CD4-positive, alpha-beta T cell treated with Interleukin-6 for 4 hours (primary cell): ENCODE measurements around the gene CTNNBIP1.
"Not testable (repeated sequence)": the region's sequence is repeated elsewhere in the genome, so short reads cannot be mapped to it uniquely, and the experiment has no call there.

Experiments used
- DNase-seq: peaks from one replicate; pipeline ENCODE4 v3.0.0-alpha.2; 2020; ENCODE audit warnings: mixed read lengths

Gene CTNNBIP1

DNA sequence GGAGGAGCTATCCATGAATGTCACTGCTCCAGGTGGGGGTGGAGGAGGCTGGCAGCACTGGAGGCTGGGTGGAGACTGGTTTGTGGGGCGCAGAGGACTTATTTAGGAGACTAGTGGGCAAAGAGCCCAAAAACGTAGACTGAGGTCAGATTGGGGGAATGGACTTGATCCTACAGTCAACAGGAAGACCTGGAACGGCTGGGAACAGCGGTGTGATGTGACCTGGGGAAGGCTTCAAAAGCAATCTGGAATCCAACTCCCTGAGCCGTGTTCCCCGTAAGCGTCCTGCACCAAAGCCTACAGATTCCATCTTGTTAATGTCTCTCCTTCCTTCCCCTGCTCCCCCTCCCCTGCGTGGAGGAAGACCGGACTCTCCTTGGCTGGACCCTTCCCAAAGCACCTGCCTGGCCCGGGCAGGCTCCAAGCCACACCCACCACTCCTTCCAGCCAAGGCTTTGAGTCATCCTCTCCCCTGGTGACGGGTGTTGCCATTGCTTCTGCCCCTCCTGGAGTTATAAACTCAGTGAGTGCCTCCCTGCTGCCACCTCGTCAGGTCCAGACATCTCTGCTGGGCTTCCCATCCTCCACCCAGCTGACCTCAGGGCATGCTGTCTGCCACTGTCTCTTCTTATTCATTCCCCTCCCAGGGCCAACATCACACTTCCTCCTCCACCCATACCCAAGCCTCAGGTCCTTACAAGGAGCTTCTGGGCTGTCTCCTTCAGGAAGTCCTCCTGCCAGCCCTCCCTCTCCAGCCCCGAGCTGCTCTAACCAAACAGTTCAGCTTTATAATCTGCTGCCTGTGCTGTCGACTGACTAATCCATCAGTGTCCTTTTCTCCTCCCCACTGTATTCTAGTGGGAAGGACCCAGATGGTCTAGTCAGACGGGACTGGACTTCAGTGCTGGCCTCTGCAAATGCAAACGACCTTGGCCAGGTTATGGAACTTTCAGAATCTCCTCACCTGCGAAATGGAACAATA, 84.7 kb downstream of the CTNNBIP1 start:
- peak; percentile 58 for DNase-seq

DNA sequence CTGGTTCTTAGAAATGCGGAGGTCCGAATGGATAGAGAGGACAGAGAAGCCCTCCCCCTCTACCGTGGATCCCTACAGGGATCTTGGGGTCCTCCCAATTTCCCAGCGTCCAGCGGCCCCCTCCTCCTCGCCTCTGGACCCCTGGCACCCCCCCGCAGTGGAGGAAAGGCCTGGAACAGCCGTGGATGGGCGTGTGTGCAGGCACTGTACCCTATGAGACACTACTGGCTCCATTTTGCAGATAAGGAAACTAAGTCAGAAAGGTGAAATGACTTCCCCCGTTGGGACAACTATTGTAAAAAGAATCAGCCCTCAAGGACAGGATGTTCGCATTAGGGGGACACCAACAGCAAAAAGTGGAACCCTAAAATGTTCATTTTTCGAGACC, 85.4 kb downstream of the CTNNBIP1 start:
- no peak for DNase-seq

GRCh38 chr1:9823943-9824701, 85.9 kb downstream of the CTNNBIP1 start, which contains the start of gene CLSTN1:
CLSTN1 (minus strand) TSS chr1:9823965; CDS start chr1:9823733, 232 bp downstream.
- DNase-seq, result peak; percentile 94

- DNase-seq, result no peak
Observed at GRCh38 chr1:9823693-9823942, 86.5 kb downstream of the CTNNBIP1 start.

- DNase-seq, result peak; percentile 31
Observed at GRCh38 chr1:9822897-9823692, 87.0 kb downstream of the CTNNBIP1 start.

GRCh38 chr1:9822490-9822889, 87.6 kb downstream of the CTNNBIP1 start:
- no peak for DNase-seq

GRCh38 chr1:9821710-9822109, 88.4 kb downstream of the CTNNBIP1 start:
- no peak for DNase-seq

DNA sequence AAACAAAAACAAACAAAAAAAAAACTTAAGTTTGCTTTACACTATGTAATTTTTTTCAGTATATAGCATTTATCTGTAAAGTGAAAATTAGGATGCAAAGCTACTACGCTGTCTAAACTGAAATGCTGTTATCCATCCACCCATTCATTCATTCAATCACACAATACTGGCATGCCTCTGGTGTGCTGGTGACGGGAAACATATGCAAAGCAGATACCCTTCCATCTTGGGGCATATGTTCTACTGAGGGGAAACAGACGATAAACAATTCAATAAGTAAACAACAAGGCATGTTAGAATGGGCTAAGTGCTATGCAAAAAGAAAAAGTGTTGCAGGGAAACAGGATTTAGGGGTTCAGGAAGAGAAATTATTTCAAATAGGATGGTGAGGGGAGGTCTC, 89.5 kb downstream of the CTNNBIP1 start:
- DNase-seq, result no peak

DNA sequence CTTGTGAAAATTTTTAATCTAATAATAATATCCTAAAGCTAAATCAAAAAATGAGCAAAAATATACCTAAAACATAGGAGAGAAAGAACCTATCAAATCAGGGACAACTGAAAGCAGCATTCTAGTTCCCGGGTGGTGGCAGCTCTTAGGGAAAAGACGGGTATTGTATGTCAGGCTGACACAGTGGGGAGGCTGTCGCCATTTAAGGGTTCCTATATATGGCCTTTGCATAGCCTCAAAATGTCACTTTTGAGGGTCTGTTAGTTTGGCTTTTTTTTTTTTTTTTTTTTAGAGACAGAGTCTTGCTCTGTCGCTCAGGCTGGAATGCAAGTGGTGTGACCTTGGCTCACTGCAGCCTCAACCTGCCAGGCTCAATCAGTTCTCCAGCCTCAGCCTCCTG, 92.3 kb downstream of the CTNNBIP1 start:
- no peak for DNase-seq

DNA sequence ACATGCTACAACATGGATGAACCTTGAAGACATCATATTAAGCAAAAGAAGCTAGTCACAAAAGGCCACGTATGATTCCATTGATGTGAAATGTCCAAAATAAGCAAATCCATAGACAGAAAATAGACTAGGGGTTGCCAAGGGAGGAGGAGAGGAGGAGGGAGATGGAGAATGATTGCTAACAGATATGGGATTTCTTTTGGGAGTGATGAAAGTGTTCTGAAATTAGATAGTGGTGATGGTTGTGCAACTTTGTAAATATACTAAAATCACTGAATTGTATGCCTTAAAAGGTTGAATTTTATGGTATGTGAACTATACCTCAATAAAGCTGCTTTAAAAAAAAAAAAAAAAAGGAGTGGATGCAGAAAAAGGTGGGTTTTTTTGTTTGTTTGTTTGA, 93.9 kb downstream of the CTNNBIP1 start:
- DNase-seq, result no peak

DNA sequence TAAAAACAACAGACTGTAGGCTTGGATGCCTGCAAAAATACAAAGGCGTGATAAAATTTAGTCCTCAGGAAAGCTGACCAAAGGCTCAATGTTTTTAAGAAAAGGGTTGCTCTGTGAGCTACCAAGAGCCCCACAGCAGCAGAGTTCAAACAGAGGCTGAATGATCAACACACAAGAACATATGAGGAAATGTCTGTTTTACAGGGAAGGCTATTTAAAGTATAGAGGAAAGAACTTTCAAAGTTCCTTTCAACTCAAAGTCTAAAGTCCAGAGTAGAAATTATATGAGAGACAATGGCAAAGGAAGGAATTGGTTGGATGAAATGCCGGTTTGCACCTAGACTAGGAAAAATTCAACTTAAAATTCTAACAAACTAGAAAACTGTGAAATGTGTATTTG, 94.9 kb downstream of the CTNNBIP1 start:
- DNase-seq, result no peak

- no peak for DNase-seq
Observed at GRCh38 chr1:9814619-9815018, 95.5 kb downstream of the CTNNBIP1 start.

DNA sequence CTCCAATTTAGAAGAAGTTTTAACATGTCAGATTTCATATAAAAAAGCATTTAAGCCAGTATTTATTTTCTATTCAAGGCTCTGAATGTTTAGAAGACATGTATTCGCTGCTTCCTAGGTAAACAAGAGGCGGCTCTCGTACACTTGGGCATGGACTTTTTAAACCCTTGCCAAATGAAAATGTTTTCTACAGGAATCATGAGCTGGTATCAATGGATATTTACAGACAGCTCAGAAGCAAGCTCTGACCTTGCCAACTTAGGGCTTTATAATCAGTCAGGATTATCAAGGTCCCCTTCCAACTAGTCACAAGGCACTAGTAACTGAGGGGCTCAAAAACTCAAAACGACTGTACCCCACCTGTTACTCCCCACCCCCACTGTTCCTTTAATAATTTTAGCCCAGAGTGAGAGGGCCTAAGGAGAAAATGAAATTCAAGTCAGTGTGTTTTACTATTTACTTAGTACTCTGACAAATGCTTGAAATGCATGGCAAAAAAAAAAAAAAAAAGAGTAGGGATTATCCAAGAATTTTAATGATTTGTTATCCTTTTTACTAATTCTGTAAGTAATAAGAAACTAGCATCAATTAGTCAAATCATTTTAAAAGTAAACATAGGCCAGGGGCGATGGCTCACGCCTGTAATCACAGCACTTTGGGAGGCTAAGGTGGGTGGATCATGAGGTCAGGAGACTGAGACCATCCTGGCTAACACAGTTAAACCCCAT, 98.7 kb downstream of the CTNNBIP1 start:
- DNase-seq, result no peak

GRCh38 chr1:9809100-9809510, 101.0 kb downstream of the CTNNBIP1 start:
- no peak for DNase-seq

DNA sequence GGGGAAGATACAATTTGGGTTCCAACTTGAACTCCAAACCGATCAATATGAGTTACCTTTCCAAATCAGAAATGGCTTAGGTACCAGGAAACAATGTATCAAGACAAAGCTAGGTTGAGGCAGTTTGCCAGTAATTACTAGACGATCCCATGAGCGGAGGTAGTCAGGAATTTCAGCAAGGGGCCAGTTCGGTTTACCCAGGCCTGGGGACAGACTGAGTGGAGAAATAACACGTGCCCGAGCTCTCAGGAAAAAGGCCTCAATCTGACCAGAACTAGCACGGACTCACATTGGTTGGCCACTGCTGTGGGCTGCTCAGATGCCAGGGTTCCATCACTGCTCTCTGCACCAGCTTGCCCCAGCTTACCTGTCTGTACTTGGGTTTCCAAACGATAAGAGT, 101.6 kb downstream of the CTNNBIP1 start:
- no peak for DNase-seq

GRCh38 chr1:9807541-9807940, 102.5 kb downstream of the CTNNBIP1 start:
- no peak for DNase-seq

DNA sequence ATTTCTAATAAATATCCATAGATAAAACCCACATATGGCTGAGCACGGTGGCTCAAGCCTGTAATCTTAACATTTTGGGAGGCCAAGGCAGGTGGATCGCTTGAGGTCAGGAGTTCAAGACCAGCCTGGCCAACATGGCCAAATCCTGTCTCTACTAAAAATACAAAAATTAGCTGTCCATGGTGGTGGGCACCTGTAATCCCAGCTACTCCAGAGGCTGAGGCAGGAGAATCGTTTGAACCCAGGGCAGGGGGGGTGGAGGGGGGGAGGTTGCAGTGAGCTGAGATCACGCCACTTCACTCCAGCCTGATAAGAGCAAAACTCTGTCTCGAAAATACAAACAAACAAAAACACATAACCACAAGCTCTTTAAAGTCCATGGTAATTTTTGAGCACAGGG, 104.1 kb downstream of the CTNNBIP1 start:
- DNase-seq, result not testable (repeated sequence)

DNA sequence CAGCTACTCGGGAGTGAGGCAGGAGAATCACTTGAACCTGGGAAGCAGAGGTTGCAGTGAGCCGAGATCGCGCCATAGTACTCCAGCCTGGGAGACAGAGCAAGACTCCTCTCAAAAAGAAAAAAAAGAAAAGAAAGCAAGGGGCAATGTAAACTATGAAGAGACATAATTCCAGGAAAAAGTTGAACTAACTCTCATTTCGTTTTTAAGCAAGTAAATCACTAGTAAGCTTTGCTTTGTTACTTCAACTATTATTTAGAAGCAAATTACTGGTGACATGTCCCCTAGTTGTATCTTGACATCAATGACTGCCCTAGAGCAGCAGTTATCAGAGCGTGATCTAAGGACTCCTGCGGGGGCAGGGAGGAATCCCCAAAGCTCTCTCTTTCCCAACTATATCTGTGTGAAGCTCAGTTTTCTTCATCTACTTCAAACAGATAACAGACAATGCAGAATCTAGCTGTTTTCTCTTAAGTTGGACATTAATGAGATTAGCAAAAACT, 105.0 kb downstream of the CTNNBIP1 start:
- DNase-seq, result no peak

DNA sequence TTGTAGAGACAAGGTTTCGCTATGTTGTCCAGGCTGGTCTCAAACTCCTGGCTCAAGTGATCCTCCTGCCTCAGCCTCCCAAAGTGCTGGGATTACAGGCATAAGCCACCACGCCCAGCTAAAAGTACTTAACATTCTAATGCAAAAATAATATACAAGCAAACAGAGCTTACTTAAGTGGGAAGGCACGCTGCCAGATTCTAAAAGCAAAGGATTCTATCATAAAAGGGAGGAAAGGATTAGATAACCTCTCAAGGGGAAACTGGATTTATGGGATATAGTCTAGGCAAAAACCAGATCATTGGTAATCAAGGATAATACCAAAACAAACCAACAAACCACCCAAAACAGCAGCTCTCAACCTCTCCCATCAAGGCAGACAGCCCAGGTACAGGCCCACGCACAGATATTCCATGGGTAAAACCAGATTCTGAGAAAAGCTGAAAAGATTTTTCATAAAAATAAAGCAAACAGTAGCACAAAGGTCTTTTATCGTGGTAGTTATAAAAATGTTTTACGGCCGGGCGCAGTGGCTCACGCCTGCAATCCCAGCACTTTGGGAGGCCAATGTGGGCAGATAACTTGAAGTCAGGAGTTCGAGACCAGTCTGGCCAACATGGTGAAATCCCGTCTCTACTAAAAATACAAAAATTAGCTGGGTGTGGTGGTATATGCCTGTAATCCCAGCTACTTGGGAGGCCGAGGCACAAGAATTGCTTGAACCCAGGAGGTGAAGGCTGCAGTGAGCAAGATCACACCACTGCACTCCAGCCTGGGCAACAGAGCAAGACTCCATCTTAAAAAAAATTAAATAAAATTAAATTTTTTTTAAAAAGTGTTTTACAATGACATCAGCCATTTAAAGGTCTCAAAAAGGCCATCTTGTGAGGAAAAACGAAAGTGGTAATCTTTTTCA, 106.8 kb downstream of the CTNNBIP1 start:
- DNase-seq, result not testable (repeated sequence)

DNA sequence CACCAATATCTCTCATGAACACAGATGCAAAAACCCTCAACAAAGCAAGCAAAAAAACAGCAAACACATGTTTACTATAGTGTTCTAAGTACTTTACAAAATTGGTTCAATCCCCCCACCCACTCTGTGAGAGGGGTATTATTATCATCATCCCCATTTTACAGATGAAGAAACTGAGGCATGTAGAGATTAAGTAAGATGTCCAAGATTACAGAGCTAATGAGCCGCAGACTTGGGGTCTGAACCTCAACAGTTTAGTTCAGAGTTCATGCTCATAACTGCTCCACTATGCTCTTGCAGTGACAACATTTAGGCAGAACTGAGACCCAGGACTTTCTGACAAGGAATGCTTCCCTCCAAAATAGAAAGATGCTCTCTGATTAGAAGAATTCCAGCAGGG, 108.2 kb downstream of the CTNNBIP1 start:
- DNase-seq, result no peak
